Measurements from ENCODE around the gene AUTS2. TPM values are rescaled to one million over a fixed set of nuclear protein-coding genes. Genes with fewer than 3 reads are reported as not detected.

The AUTS2 gene
- polyA plus RNA-seq, 1 experiment, result 0.54 TPM

GRCh38 chr7:69643708-69644445 lies 45.6 kb downstream of the AUTS2 start:
- no peak for TF ChIP-seq CTCF (IDR thresholded peaks at IDR 0.05; ENCODE audit: insufficient read depth, low read depth, low read length)
- Histone ChIP-seq H3K36me3 (ENCODE audit: control insufficient read depth, insufficient read depth, low read length) (no peaks in the 10 kb centered on the region), H3K27me3 (ENCODE audit: control insufficient read depth, insufficient read depth, low read length) (no peaks in the 10 kb centered on the region), H3K4me3 (ENCODE audit: low read depth, low read length) (no peak overlapping the region)
- ChIA-PET CTCF (no interaction called here), POLR2A (no interaction called here)
- DNase-seq (ENCODE audit: low read depth), result no peak

- DNase-seq (ENCODE audit: low read depth), result no peak
- Histone ChIP-seq H3K27me3 (ENCODE audit: control insufficient read depth, insufficient read depth, low read length) (no peaks in the 10 kb centered on the region), H3K36me3 (ENCODE audit: control insufficient read depth, insufficient read depth, low read length) (no peaks in the 10 kb centered on the region), H3K4me3 (ENCODE audit: low read depth, low read length) (no peak overlapping the region)
- CTCF ChIA-PET, result interaction anchor here (0.6 kb wide), 2 partner anchors 953 to 1732 kb away, joined by 3 read pairs; no protein-coding TSS in a partner anchor
- POLR2A ChIA-PET, result no interaction called here
- no peak for TF ChIP-seq CTCF (IDR thresholded peaks at IDR 0.05; ENCODE audit: insufficient read depth, low read depth, low read length)
Measured at GRCh38 chr7:69645683-69646082, 47.4 kb downstream of the AUTS2 start.

- no peaks in the 10 kb centered on the region for H3K27me3 ChIP-seq (ENCODE audit: control insufficient read depth, insufficient read depth, low read length)
- no peak overlapping the region for H3K4me3 ChIP-seq (ENCODE audit: low read depth, low read length)
- no peak for DNase-seq (ENCODE audit: low read depth)
- ChIA-PET CTCF (no interaction called here), POLR2A (no interaction called here)
- H3K36me3 ChIP-seq (ENCODE audit: control insufficient read depth, insufficient read depth, low read length), result no peaks in the 10 kb centered on the region
- TF ChIP-seq CTCF (IDR thresholded peaks at IDR 0.05; ENCODE audit: insufficient read depth, low read depth, low read length), result no peak
Measured at GRCh38 chr7:69651101-69651590, 52.9 kb downstream of the AUTS2 start.

- TF ChIP-seq CTCF (IDR thresholded peaks at IDR 0.05; ENCODE audit: insufficient read depth, low read depth, low read length), result no peak
- Histone ChIP-seq H3K4me3 (ENCODE audit: low read depth, low read length) (no peak overlapping the region), H3K27me3 (ENCODE audit: control insufficient read depth, insufficient read depth, low read length) (no peaks in the 10 kb centered on the region), H3K36me3 (ENCODE audit: control insufficient read depth, insufficient read depth, low read length) (no peaks in the 10 kb centered on the region)
- CTCF ChIA-PET, result no interaction called here
- POLR2A ChIA-PET, result no interaction called here
- no peak for DNase-seq (ENCODE audit: low read depth)
Measured at GRCh38 chr7:69652947-69653701, 54.8 kb downstream of the AUTS2 start.

- Histone ChIP-seq H3K36me3 (ENCODE audit: control insufficient read depth, insufficient read depth, low read length) (no peaks in the 10 kb centered on the region), H3K4me3 (ENCODE audit: low read depth, low read length) (no peak overlapping the region), H3K27me3 (ENCODE audit: control insufficient read depth, insufficient read depth, low read length) (no peaks in the 10 kb centered on the region)
- POLR2A ChIA-PET, result no interaction called here
- no peak for DNase-seq (ENCODE audit: low read depth)
- CTCF ChIA-PET, result no interaction called here
- no peak for TF ChIP-seq CTCF (IDR thresholded peaks at IDR 0.05; ENCODE audit: insufficient read depth, low read depth, low read length)
Measured at GRCh38 chr7:69653806-69654205, 55.5 kb downstream of the AUTS2 start.

All from BJ (cell line).